ENCODE measurements around the gene TSFM. TPM values are rescaled to one million over a fixed set of nuclear protein-coding genes. Genes with fewer than 3 reads are reported as not detected.

Gene TSFM
- total and polyA plus RNA-seq, 9 of the 15 experiments (the other 6 are each of a cell fraction or from before 2014, with no cell fraction given) = 44.6 to 198 (median 60.2) TPM

GRCh38 chr12:57744777-57745484, 37.7 kb upstream of the TSFM start, which contains the start of gene TSPAN31 (continued):
- no peak; the same call in 1 of the 2 replicates for TF ChIP-seq MGA (IDR thresholded peaks at IDR 0.05)
- TF ChIP-seq FOXO4 (CRISPR knock-in tag; IDR thresholded peaks at IDR 0.05) = no peak
- 0 out of 2 replicates have a peak, but pooled peaks have one; percentile 3 for TF ChIP-seq RFX7 (CRISPR knock-in tag; IDR thresholded peaks at IDR 0.05)
- TF ChIP-seq PPARD (CRISPR knock-in tag; IDR thresholded peaks at IDR 0.05) = no peak
- peak; percentile 73; the same call in 1 of the 2 replicates for TF ChIP-seq ATF2 (CRISPR knock-in tag; IDR thresholded peaks at IDR 0.05)
- TF ChIP-seq PTBP1 (IDR thresholded peaks at IDR 0.05; ENCODE audit: low read depth, low read length) = 0 out of 2 replicates have a peak, but pooled peaks have one; percentile 5
- TF ChIP-seq TAF15 (IDR thresholded peaks at IDR 0.05; ENCODE audit: low read depth, low read length) = no peak
- TF ChIP-seq ZNF740 (CRISPR knock-in tag; IDR thresholded peaks at IDR 0.05) = no peak; the same call in 1 of the 2 replicates
- no peak for TF ChIP-seq ZNF740 (tag; IDR thresholded peaks at IDR 0.05)
- no peak for TF ChIP-seq NR1H2 (CRISPR knock-in tag; IDR thresholded peaks at IDR 0.05)
- no peak for TF ChIP-seq ZNF77 (CRISPR knock-in tag; IDR thresholded peaks at IDR 0.05)
- TF ChIP-seq ELF1 (tag; IDR thresholded peaks at IDR 0.05) = peak; percentile 79

All from K562 (cell line).